ENCODE results near the gene KIAA0930.
"Not testable (repeated sequence)": the region's sequence is repeated elsewhere in the genome, so short reads cannot be mapped to it uniquely, and the experiment has no call there.

KIAA0930 gene

GRCh38 chr22:45240810-45241631, at the start of gene KIAA0930:
Gene KIAA0930, minus strand, starts transcription at chr22:45240894. Its CDS starts 191 bp downstream, at chr22:45240703.
- peak; percentile 90 for DNase-seq

- no peak for DNase-seq
Observed at GRCh38 chr22:45286854-45287551, 46.3 kb upstream of the KIAA0930 start.

GRCh38 chr22:45285263-45286058, 44.8 kb upstream of the KIAA0930 start:
- DNase-seq = no peak

- DNase-seq = peak; percentile 58
Observed at GRCh38 chr22:45284705-45285262, 44.1 kb upstream of the KIAA0930 start, which contains the start of gene UPK3A. Gene UPK3A, plus strand, starts transcription at chr22:45284949. Its CDS starts 65 bp downstream, at chr22:45285014.

- no peak for DNase-seq
Observed at GRCh38 chr22:45281010-45281409, 40.3 kb upstream of the KIAA0930 start.

- DNase-seq = no peak
Observed at GRCh38 chr22:45280587-45280980, 39.9 kb upstream of the KIAA0930 start.

- no peak for DNase-seq
Observed at GRCh38 chr22:45278125-45278524, 37.4 kb upstream of the KIAA0930 start.

- DNase-seq = not testable (repeated sequence)
Observed at GRCh38 chr22:45277720-45278119, 37.0 kb upstream of the KIAA0930 start.

GRCh38 chr22:45276507-45277105, 35.9 kb upstream of the KIAA0930 start:
- DNase-seq = no peak

- no peak for DNase-seq
Observed at GRCh38 chr22:45273452-45274075, 32.9 kb upstream of the KIAA0930 start.

- DNase-seq = no peak
Observed at GRCh38 chr22:45272498-45272897, 31.8 kb upstream of the KIAA0930 start.

- no peak for DNase-seq
Observed at GRCh38 chr22:45271667-45272201, 31.0 kb upstream of the KIAA0930 start.

- DNase-seq = no peak
Observed at GRCh38 chr22:45270095-45271020, 29.7 kb upstream of the KIAA0930 start.

GRCh38 chr22:45268958-45269844, 28.5 kb upstream of the KIAA0930 start:
- DNase-seq = peak; percentile 87

- peak; percentile 44 for DNase-seq
Observed at GRCh38 chr22:45268167-45268957, 27.7 kb upstream of the KIAA0930 start.

GRCh38 chr22:45265535-45265934, 24.8 kb upstream of the KIAA0930 start:
- no peak for DNase-seq

GRCh38 chr22:45263463-45264269, 23.0 kb upstream of the KIAA0930 start:
- no peak for DNase-seq
